ENCODE data around the gene RASGRF2. TPM values are rescaled to one million over a fixed set of nuclear protein-coding genes. Genes with fewer than 3 reads are reported as not detected.

The RASGRF2 gene
- total and polyA plus RNA-seq, 2 of the 13 experiments (the other 11 are each of a cell fraction or from before 2014, with no cell fraction given), result 23.6 to 29.0 TPM

DNA sequence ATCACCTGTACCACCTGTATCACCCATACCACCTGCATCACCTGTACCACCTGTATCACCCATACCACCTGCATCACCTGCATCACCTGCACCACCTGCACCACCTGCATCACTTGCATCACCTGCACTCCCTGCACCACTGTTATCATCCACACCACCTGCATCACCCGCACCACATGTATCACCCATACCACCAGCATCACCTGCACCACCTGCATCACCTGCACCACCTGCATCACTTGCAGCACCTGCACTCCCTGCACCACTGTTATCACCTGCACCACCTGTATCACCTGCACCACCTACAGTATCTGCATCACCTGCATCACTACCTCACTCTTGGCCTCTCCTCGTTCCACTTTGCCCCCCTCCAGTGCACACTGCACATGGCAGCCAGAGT is 209.8 kb downstream of the RASGRF2 start:
- POLR2A ChIA-PET, result no interaction called here
- TF ChIP-seq ZNF660 (CRISPR knock-in tag; IDR thresholded peaks at IDR 0.05; ENCODE audit: borderline replicate concordance, low read depth) (no peak), ZNF552 (CRISPR knock-in tag; IDR thresholded peaks at IDR 0.05; ENCODE audit: borderline replicate concordance) (no peak), ZNF589 (CRISPR knock-in tag; conservative IDR thresholded peaks at IDR 0.05) (no peak), ZNF850 (CRISPR knock-in tag; conservative IDR thresholded peaks at IDR 0.05) (no peak), ZFP36L1 (CRISPR knock-in tag; IDR thresholded peaks at IDR 0.05) (no peak), ZNF747 (CRISPR knock-in tag; IDR thresholded peaks at IDR 0.05; ENCODE audit: borderline replicate concordance) (no peak), REPIN1 (CRISPR knock-in tag; IDR thresholded peaks at IDR 0.05; ENCODE audit: borderline replicate concordance, low read depth) (no peak), CHCHD3 (CRISPR knock-in tag; IDR thresholded peaks at IDR 0.05) (no peak)
- TF ChIP-seq, protein P1, sequence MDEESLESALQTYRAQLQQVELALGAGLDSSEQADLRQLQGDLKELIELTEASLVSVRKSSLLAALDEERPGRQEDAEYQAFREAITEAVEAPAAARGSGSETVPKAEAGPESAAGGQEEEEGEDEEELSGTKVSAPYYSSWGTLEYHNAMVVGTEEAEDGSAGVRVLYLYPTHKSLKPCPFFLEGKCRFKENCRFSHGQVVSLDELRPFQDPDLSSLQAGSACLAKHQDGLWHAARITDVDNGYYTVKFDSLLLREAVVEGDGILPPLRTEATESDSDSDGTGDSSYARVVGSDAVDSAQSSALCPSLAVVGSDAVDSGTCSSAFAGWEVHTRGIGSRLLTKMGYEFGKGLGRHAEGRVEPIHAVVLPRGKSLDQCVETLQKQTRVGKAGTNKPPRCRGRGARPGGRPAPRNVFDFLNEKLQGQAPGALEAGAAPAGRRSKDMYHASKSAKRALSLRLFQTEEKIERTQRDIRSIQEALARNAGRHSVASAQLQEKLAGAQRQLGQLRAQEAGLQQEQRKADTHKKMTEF (CRISPR knock-in tag; IDR thresholded peaks at IDR 0.05), result no peak
- Histone ChIP-seq H3K4me3 (replicated peaks in 1 of 3; ENCODE audit: insufficient read depth in 1 of 3, low read depth in 2 of 3, low read length in 3 of 3) (no peak overlapping the region), H3K4me2 (ENCODE audit: low read depth, low read length) (no peak overlapping the region), H3K27ac (ENCODE audit: extremely low read length, insufficient read depth, low read length) (no peak overlapping the region), H3K9me3 (ENCODE audit: low read length) (no peaks in the 10 kb centered on the region), H2AFZ (ENCODE audit: low read length) (no peak overlapping the region), H3K9ac (ENCODE audit: insufficient read depth, low read depth, low read length) (no peak overlapping the region), H3K4me1 (ENCODE audit: insufficient read depth, low read length) (no peaks in the 10 kb centered on the region), H3K27me3 (ENCODE audit: control insufficient read depth in 1 of 2, insufficient read depth in 2 of 2, low read length in 2 of 2) (no peaks in the 10 kb centered on the region), H3K36me3 (replicated peaks in 1 of 2; ENCODE audit: control insufficient read depth in 1 of 2, insufficient read depth in 2 of 2, low read length in 2 of 2) (peaks cover 2 to 8% of the 10 kb centered on the region in 2 experiments; a peak in 3 of 5 replicates), H4K20me1 (ENCODE audit: insufficient read depth, low read length) (no peaks in the 10 kb centered on the region), H3K79me2 (ENCODE audit: insufficient read depth, low read length) (no peaks in the 10 kb centered on the region)
- DNase-seq (ENCODE audit: low spot score), result no peak
- no TSS peak for BruUV-seq (replicated peaks)
- ATAC-seq, result no peak
- WGBS (ENCODE audit: low lambda C conversion rate), result 97% methylated on average over 2 of the region's 2 CpGs
- no peak for FAIRE-seq
- intact Hi-C loops (cut with micrococcal nuclease; ENCODE audit: unreplicated experiment), result no loop called here
- CTCF ChIA-PET (ENCODE audit: low intra/inter-chr PET ratio, low total read pairs), result no interaction called here
- in situ Hi-C loops (cut with HindIII; ENCODE audit: extremely low pct_ligation_motif_present, low pct_unique_long_range_greater_than_20kb), result no loop called here

All from HepG2 (cell line).